Panc1 (cell line): ENCODE data around the gene NTRK2. TPM values are rescaled to one million over a fixed set of nuclear protein-coding genes. Genes with fewer than 3 reads are reported as not detected.

ENCODE experiments used
- ATAC-seq: fragments of 200-7000 bp; cut with Tn5 transposase; 2 replicates; pipeline ENCODE4 v1.9.1; 2020; ENCODE audit warnings: mild to moderate bottlenecking, moderate library complexity
- BruUV-seq: library from RNA; stranded (reverse); fragments of 400-500 nt; replicated peaks from 2 replicates; lab custom pipeline; 2021; lab: Mats Ljungman, UMichigan
- CTCF ChIA-PET: fragments of 300-600 bp; sonication (Branson Sonifier 250); formaldehyde crosslinking; loops from one replicate; lab custom pipeline; 2022; ENCODE audit warnings: antibody characterized with exemption; lab: Charles Lee
- POLR2A ChIA-PET: fragments of 300-600 bp; sonication (Branson Sonifier 250); formaldehyde crosslinking; loops from one replicate; lab custom pipeline; 2022; ENCODE audit warnings: antibody characterized with exemption; lab: Charles Lee
- DNase-seq: peaks from one replicate; pipeline ENCODE4 v3.0.0-alpha.2; 2010; ENCODE audit warnings: low read depth, low spot score
- H3K27ac ChIP-seq: 2 replicates; pipeline ENCODE4 v1.5.1; 2011; ENCODE audit warnings: mild to moderate bottlenecking, low read length, inconsistent platforms
- H3K27me3 ChIP-seq: fragments of 200-500 bp; sonication (Bioruptor generic); 2 replicates; pipeline ENCODE4 v1.6.0; 2014; ENCODE audit warnings: low read length, inconsistent platforms; ENCODE audit not compliant: control insufficient read depth, insufficient read depth
- H3K36me3 ChIP-seq: fragments of 200-500 bp; sonication (Bioruptor generic); 2 replicates; pipeline ENCODE4 v1.5.1; 2014; ENCODE audit warnings: inconsistent platforms, mild to moderate bottlenecking, low read length, moderate library complexity; ENCODE audit not compliant: control insufficient read depth, insufficient read depth
- H3K4me1 ChIP-seq: 2 replicates; pipeline ENCODE4 v1.5.1; 2011; ENCODE audit warnings: inconsistent platforms, mild to moderate bottlenecking, low read length, moderate library complexity; ENCODE audit not compliant: control insufficient read depth, insufficient read depth
- H3K4me3 ChIP-seq, 2 experiments: 2 replicates each; pipeline ENCODE4 v1.5.1; 2011 to 2012; ENCODE audit warnings: low read depth in 2 of 2, low read length in 2 of 2, mild to moderate bottlenecking in 2 of 2, inconsistent platforms in 1 of 2, moderate library complexity in 1 of 2
- H3K9me3 ChIP-seq: fragments of 200-500 bp; sonication (Bioruptor generic); 2 replicates; pipeline ENCODE4 v1.5.1; 2014; ENCODE audit warnings: low read depth, mild to moderate bottlenecking, inconsistent platforms, low read length, moderate library complexity; ENCODE audit not compliant: control insufficient read depth, insufficient read depth
- CTCF ChIP-seq: fragments of 450-650 bp; IDR thresholded peaks from 2 replicates; pipeline ENCODE4 v1.5.1; 2017; ENCODE audit warnings: mild to moderate bottlenecking
- POLR2AphosphoS5 ChIP-seq: IDR thresholded peaks from 2 replicates; pipeline ENCODE4 v1.6.1; 2012; ENCODE audit warnings: mild to moderate bottlenecking, low read depth, low read length, moderate library complexity
- REST ChIP-seq, 2 experiments: IDR thresholded peaks; 2 replicates each; pipeline ENCODE4 v1.6.1; 2011 to 2012; ENCODE audit warnings: low read depth in 2 of 2, control low read depth in 1 of 2, low read length in 1 of 2, mild to moderate bottlenecking in 1 of 2, moderate library complexity in 1 of 2; ENCODE audit not compliant: insufficient read depth in 1 of 2
- SIN3A ChIP-seq: IDR thresholded peaks from 2 replicates; pipeline ENCODE4 v1.6.1; 2012; ENCODE audit warnings: low read depth, mild to moderate bottlenecking, low read length, moderate library complexity, borderline replicate concordance; ENCODE audit not compliant: insufficient read depth
- TCF7L2 ChIP-seq: IDR thresholded peaks from 2 replicates; pipeline ENCODE4 v1.6.1; 2011; ENCODE audit warnings: mild to moderate bottlenecking, low read depth, low read length, inconsistent platforms
- in situ Hi-C: cut with HindIII; loops from 2 replicates; pipeline ENCODE4 v1.10.0; 2016; ENCODE audit warnings: low sequenced_read_pairs, low pct_unique_long_range_greater_than_20kb
- intact Hi-C: fragments of 100-400 bp; cut with micrococcal nuclease; formaldehyde crosslinking; loops from one replicate; pipeline ENCODE4 v1.10.0; 2022; ENCODE audit not compliant: unreplicated experiment
- total RNA-seq: library from RNA; stranded (reverse); gene quantifications from one replicate; pipeline ENCODE4 v1.2.1, GENCODE V29; 2021; ENCODE audit not compliant: unreplicated experiment

NTRK2 gene
- total RNA-seq, 1 experiment from 2014 or later, result 0.23 TPM

GRCh38 chr9:84780385-84780784 lies 110.9 kb downstream of the NTRK2 start:
- no TSS peak for BruUV-seq
- no peak for DNase-seq
- no peak overlapping the region for H3K27ac ChIP-seq
- H3K4me3 ChIP-seq, result no peak overlapping the region
- H3K9me3 ChIP-seq, result no peaks in the 10 kb centered on the region
- no peak for ATAC-seq
- POLR2A ChIA-PET, result no interaction called here
- intact Hi-C loops, result loop anchor here (10.0 kb wide), 1 partner anchor 64 kb away; no protein-coding TSS in a partner anchor
- no peaks in the 10 kb centered on the region for H3K4me1 ChIP-seq
- TF ChIP-seq CTCF (no peak), POLR2AphosphoS5 (no peak), REST (IDR thresholded peaks at IDR 0.05; ENCODE audit: insufficient read depth in 1 of 2, low read depth in 2 of 2, low read length in 1 of 2) (no peak), TCF7L2 (no peak), SIN3A (no peak)
- no peaks in the 10 kb centered on the region for H3K27me3 ChIP-seq
- H3K36me3 ChIP-seq, result no peaks in the 10 kb centered on the region
- CTCF ChIA-PET, result no interaction called here
- in situ Hi-C loops, result no loop called here

GRCh38 chr9:84781458-84781857 lies 111.9 kb downstream of the NTRK2 start:
- H3K4me3 ChIP-seq, result no peak overlapping the region
- no peaks in the 10 kb centered on the region for H3K36me3 ChIP-seq
- H3K27ac ChIP-seq, result no peak overlapping the region
- TF ChIP-seq POLR2AphosphoS5 (no peak), REST (IDR thresholded peaks at IDR 0.05; ENCODE audit: insufficient read depth in 1 of 2, low read depth in 2 of 2, low read length in 1 of 2) (no peak), CTCF (peak; percentile 28; the same call in 1 of the 2 replicates), TCF7L2 (no peak), SIN3A (no peak)
- DNase-seq, result no peak
- ChIA-PET CTCF (interaction anchor here (0.7 kb wide), 1 partner anchor 169 kb away, joined by 3 read pairs; no protein-coding TSS in a partner anchor), POLR2A (no interaction called here)
- H3K4me1 ChIP-seq, result no peaks in the 10 kb centered on the region
- intact Hi-C loops (loop anchor here (10.0 kb wide), 1 partner anchor 63 kb away; no protein-coding TSS in a partner anchor), in situ Hi-C loops (no loop called here)
- ATAC-seq, result no peak
- no TSS peak for BruUV-seq
- no peaks in the 10 kb centered on the region for H3K27me3 ChIP-seq
- no peaks in the 10 kb centered on the region for H3K9me3 ChIP-seq
